Thyroid gland (tissue), 4 donors: Measurements from ENCODE around the gene SCRN3.

ENCODE experiments used
- POLR2A ChIP-seq, 2 donors: fragments of 450-650 bp; IDR thresholded peaks; one replicate each; pipeline ENCODE4 v1.6.1; 2017; ENCODE audit warnings: antibody characterized with exemption in 2 of 2, mild to moderate bottlenecking in 2 of 2, moderate library complexity in 1 of 2
- TF ChIP-seq, protein P1 (sequence below), 6 experiments: fragments of 200-600 bp in 3 of 6; fragments of 450-650 bp in 3 of 6; sonication (generic) in 3 of 6; IDR thresholded peaks; one replicate each; pipeline ENCODE4 v1.5.1; 2016 to 2019; ENCODE audit warnings: antibody characterized with exemption in 6 of 6, mild to moderate bottlenecking in 2 of 6, inconsistent platforms in 1 of 6, moderate library complexity in 1 of 6

DNA sequence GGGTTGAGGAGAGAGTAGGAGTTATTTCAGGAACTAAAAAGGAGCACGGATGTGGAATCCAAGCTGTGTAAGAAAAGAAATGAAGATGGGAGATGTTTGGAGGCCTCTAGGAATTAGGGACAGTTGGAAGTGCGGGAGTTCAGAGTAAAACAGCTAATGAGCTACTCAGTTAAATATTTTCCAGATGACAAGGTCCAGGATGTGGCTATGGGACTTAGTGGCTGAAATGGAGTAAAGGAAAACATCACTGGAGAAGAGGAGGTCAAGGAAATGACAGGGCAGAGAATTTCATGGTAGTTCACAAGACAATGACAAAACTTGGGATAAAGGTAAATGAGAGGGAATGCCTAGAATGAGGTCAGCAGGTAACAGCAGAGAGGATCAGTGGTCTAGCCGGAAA, 78.3 kb downstream of the SCRN3 start:
- TF ChIP-seq, protein P1, sequence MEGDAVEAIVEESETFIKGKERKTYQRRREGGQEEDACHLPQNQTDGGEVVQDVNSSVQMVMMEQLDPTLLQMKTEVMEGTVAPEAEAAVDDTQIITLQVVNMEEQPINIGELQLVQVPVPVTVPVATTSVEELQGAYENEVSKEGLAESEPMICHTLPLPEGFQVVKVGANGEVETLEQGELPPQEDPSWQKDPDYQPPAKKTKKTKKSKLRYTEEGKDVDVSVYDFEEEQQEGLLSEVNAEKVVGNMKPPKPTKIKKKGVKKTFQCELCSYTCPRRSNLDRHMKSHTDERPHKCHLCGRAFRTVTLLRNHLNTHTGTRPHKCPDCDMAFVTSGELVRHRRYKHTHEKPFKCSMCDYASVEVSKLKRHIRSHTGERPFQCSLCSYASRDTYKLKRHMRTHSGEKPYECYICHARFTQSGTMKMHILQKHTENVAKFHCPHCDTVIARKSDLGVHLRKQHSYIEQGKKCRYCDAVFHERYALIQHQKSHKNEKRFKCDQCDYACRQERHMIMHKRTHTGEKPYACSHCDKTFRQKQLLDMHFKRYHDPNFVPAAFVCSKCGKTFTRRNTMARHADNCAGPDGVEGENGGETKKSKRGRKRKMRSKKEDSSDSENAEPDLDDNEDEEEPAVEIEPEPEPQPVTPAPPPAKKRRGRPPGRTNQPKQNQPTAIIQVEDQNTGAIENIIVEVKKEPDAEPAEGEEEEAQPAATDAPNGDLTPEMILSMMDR (IDR thresholded peaks at IDR 0.05) = no peak
- no peak for TF ChIP-seq POLR2A (IDR thresholded peaks at IDR 0.05)
